Hepatocyte (in vitro differentiated cells): Measurements from ENCODE around the gene IL4R.

Source experiments
- EZH2phosphoT487 ChIP-seq: fragments of 200-600 bp; sonication (generic); IDR thresholded peaks from one replicate; pipeline ENCODE4 v1.6.1; 2018; ENCODE audit warnings: antibody characterized with exemption, mild to moderate bottlenecking, low read depth, moderate library complexity; ENCODE audit not compliant: unreplicated experiment, severe bottlenecking
- TF ChIP-seq, protein P1 (sequence below): fragments of 200-600 bp; sonication (generic); IDR thresholded peaks from 2 replicates; pipeline ENCODE4 v1.5.1; 2016; ENCODE audit warnings: antibody characterized with exemption, mild to moderate bottlenecking; ENCODE audit not compliant: poor library complexity

DNA sequence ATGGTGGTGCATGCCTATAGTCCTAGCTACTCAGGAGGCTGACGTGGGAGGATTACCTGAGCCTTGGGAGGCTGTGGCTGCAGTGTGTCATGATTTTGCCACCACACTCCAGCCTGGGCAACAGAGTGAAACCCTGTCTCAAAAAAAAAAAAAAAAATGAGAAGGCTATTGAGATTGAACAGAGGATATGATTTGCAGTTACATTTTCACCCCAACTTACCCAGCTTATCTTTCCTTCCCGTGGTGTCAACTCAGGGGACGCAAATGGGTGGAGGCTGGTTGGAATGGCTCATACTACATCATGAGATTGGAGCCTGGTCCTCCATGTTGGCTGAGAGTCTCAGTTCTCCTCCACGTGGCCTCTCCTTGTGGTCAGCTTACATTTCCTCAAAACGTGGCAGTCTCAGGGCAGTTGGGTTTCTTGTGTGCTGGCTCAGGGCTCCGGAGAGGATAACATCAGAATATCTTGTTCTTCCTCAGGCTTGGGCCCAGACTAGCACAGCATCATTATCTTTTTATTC is 28.0 kb upstream of the IL4R start:
- TF ChIP-seq, protein P1, sequence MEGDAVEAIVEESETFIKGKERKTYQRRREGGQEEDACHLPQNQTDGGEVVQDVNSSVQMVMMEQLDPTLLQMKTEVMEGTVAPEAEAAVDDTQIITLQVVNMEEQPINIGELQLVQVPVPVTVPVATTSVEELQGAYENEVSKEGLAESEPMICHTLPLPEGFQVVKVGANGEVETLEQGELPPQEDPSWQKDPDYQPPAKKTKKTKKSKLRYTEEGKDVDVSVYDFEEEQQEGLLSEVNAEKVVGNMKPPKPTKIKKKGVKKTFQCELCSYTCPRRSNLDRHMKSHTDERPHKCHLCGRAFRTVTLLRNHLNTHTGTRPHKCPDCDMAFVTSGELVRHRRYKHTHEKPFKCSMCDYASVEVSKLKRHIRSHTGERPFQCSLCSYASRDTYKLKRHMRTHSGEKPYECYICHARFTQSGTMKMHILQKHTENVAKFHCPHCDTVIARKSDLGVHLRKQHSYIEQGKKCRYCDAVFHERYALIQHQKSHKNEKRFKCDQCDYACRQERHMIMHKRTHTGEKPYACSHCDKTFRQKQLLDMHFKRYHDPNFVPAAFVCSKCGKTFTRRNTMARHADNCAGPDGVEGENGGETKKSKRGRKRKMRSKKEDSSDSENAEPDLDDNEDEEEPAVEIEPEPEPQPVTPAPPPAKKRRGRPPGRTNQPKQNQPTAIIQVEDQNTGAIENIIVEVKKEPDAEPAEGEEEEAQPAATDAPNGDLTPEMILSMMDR = no peak
- no peak for TF ChIP-seq EZH2phosphoT487
